Panc1 (cell line): Measurements from ENCODE around the gene NUDT2. TPM values are rescaled to one million over a fixed set of nuclear protein-coding genes. Genes with fewer than 3 reads are reported as not detected.

Experiments used
- ATAC-seq: fragments of 200-7000 bp; cut with Tn5 transposase; 2 replicates; pipeline ENCODE4 v1.9.1; 2020; ENCODE audit warnings: mild to moderate bottlenecking, moderate library complexity
- BruUV-seq: library from RNA; stranded (reverse); fragments of 400-500 nt; replicated peaks from 2 replicates; lab custom pipeline; 2021; lab: Mats Ljungman, UMichigan
- CTCF ChIA-PET: fragments of 300-600 bp; sonication (Branson Sonifier 250); formaldehyde crosslinking; loops from one replicate; lab custom pipeline; 2022; ENCODE audit warnings: antibody characterized with exemption; lab: Charles Lee
- POLR2A ChIA-PET: fragments of 300-600 bp; sonication (Branson Sonifier 250); formaldehyde crosslinking; loops from one replicate; lab custom pipeline; 2022; ENCODE audit warnings: antibody characterized with exemption; lab: Charles Lee
- DNase-seq: peaks from one replicate; pipeline ENCODE4 v3.0.0-alpha.2; 2010; ENCODE audit warnings: low read depth, low spot score
- H3K27ac ChIP-seq: 2 replicates; pipeline ENCODE4 v1.5.1; 2011; ENCODE audit warnings: mild to moderate bottlenecking, low read length, inconsistent platforms
- H3K27me3 ChIP-seq: fragments of 200-500 bp; sonication (Bioruptor generic); 2 replicates; pipeline ENCODE4 v1.6.0; 2014; ENCODE audit warnings: low read length, inconsistent platforms; ENCODE audit not compliant: control insufficient read depth, insufficient read depth
- H3K36me3 ChIP-seq: fragments of 200-500 bp; sonication (Bioruptor generic); 2 replicates; pipeline ENCODE4 v1.5.1; 2014; ENCODE audit warnings: inconsistent platforms, mild to moderate bottlenecking, low read length, moderate library complexity; ENCODE audit not compliant: control insufficient read depth, insufficient read depth
- H3K4me1 ChIP-seq: 2 replicates; pipeline ENCODE4 v1.5.1; 2011; ENCODE audit warnings: inconsistent platforms, mild to moderate bottlenecking, low read length, moderate library complexity; ENCODE audit not compliant: control insufficient read depth, insufficient read depth
- H3K4me3 ChIP-seq, 2 experiments: 2 replicates each; pipeline ENCODE4 v1.5.1; 2011 to 2012; ENCODE audit warnings: low read depth in 2 of 2, low read length in 2 of 2, mild to moderate bottlenecking in 2 of 2, inconsistent platforms in 1 of 2, moderate library complexity in 1 of 2
- H3K9me3 ChIP-seq: fragments of 200-500 bp; sonication (Bioruptor generic); 2 replicates; pipeline ENCODE4 v1.5.1; 2014; ENCODE audit warnings: low read depth, mild to moderate bottlenecking, inconsistent platforms, low read length, moderate library complexity; ENCODE audit not compliant: control insufficient read depth, insufficient read depth
- CTCF ChIP-seq: fragments of 450-650 bp; IDR thresholded peaks from 2 replicates; pipeline ENCODE4 v1.5.1; 2017; ENCODE audit warnings: mild to moderate bottlenecking
- POLR2AphosphoS5 ChIP-seq: IDR thresholded peaks from 2 replicates; pipeline ENCODE4 v1.6.1; 2012; ENCODE audit warnings: mild to moderate bottlenecking, low read depth, low read length, moderate library complexity
- REST ChIP-seq, 2 experiments: IDR thresholded peaks; 2 replicates each; pipeline ENCODE4 v1.6.1; 2011 to 2012; ENCODE audit warnings: low read depth in 2 of 2, control low read depth in 1 of 2, low read length in 1 of 2, mild to moderate bottlenecking in 1 of 2, moderate library complexity in 1 of 2; ENCODE audit not compliant: insufficient read depth in 1 of 2
- SIN3A ChIP-seq: IDR thresholded peaks from 2 replicates; pipeline ENCODE4 v1.6.1; 2012; ENCODE audit warnings: low read depth, mild to moderate bottlenecking, low read length, moderate library complexity, borderline replicate concordance; ENCODE audit not compliant: insufficient read depth
- TCF7L2 ChIP-seq: IDR thresholded peaks from 2 replicates; pipeline ENCODE4 v1.6.1; 2011; ENCODE audit warnings: mild to moderate bottlenecking, low read depth, low read length, inconsistent platforms
- in situ Hi-C: cut with HindIII; loops from 2 replicates; pipeline ENCODE4 v1.10.0; 2016; ENCODE audit warnings: low sequenced_read_pairs, low pct_unique_long_range_greater_than_20kb
- intact Hi-C: fragments of 100-400 bp; cut with micrococcal nuclease; formaldehyde crosslinking; loops from one replicate; pipeline ENCODE4 v1.10.0; 2022; ENCODE audit not compliant: unreplicated experiment
- total RNA-seq: library from RNA; stranded (reverse); gene quantifications from one replicate; pipeline ENCODE4 v1.2.1, GENCODE V29; 2021; ENCODE audit not compliant: unreplicated experiment

NUDT2 gene
- total RNA-seq, 1 experiment from 2014 or later = 36.2 TPM

- no peaks in the 10 kb centered on the region for H3K27me3 ChIP-seq
- BruUV-seq = no TSS peak
- intact Hi-C loops (loop anchor here (1.0 to 5.0 kb wide), 2 partner anchors 46 to 121 kb away; no protein-coding TSS in a partner anchor), in situ Hi-C loops (no loop called here)
- TF ChIP-seq REST (IDR thresholded peaks at IDR 0.05; ENCODE audit: insufficient read depth in 1 of 2, low read depth in 2 of 2, low read length in 1 of 2) = no peak
- no peak for TF ChIP-seq CTCF
- TF ChIP-seq SIN3A = no peak; the same call in 1 of the 2 replicates
- no peak for TF ChIP-seq TCF7L2
- TF ChIP-seq POLR2AphosphoS5 = no peak
- no peaks in the 10 kb centered on the region for H3K36me3 ChIP-seq
- no peaks in the 10 kb centered on the region for H3K9me3 ChIP-seq
- H3K4me1 ChIP-seq = peaks cover 21% of the 10 kb centered on the region
- ATAC-seq (no peak), DNase-seq (no peak)
- H3K27ac ChIP-seq = no peak overlapping the region
- ChIA-PET POLR2A (interaction anchor here (1.1 kb wide), 1 partner anchor 37 kb away, joined by 3 read pairs; no protein-coding TSS in a partner anchor), CTCF (interaction anchor here (0.6 to 1.8 kb wide), 4 partner anchors 47 to 304 kb away, joined by 5 to 9 read pairs (median 6); no protein-coding TSS in a partner anchor)
- no peak overlapping the region for H3K4me3 ChIP-seq
Observed at GRCh38 chr9:34378376-34379060, 49.1 kb downstream of the NUDT2 start.

GRCh38 chr9:34379334-34380033 is 50.1 kb downstream of the NUDT2 start:
- Histone ChIP-seq H3K9me3 (no peaks in the 10 kb centered on the region), H3K27me3 (no peaks in the 10 kb centered on the region), H3K4me3 (peak overlapping the region; percentile 53 to 72), H3K4me1 (peaks cover 21% of the 10 kb centered on the region), H3K36me3 (no peaks in the 10 kb centered on the region), H3K27ac (peak overlapping the region; percentile 51)
- in situ Hi-C loops = no loop called here
- peak; percentile 85 for DNase-seq
- peak; percentile 68 for ATAC-seq
- intact Hi-C loops = loop anchor here (1.0 to 5.0 kb wide), 2 partner anchors 47 to 122 kb away; no protein-coding TSS in a partner anchor
- POLR2A ChIA-PET = interaction anchor here (1.1 kb wide), 2 partner anchors 38 to 52 kb away, joined by 3 read pairs; no protein-coding TSS in a partner anchor
- CTCF ChIA-PET = interaction anchor here (0.5 to 1.8 kb wide), 7 partner anchors 24 to 224 kb away, joined by 3 to 9 read pairs (median 5); no protein-coding TSS in a partner anchor
- 0 out of 4 replicates have a peak, but pooled peaks of 1 of the 2 experiments have one; percentile 28 for TF ChIP-seq REST (IDR thresholded peaks at IDR 0.05; ENCODE audit: insufficient read depth in 1 of 2, low read depth in 2 of 2, low read length in 1 of 2)
- no peak for TF ChIP-seq CTCF
- TF ChIP-seq SIN3A = 0 out of 2 replicates have a peak, but pooled peaks have one; percentile 54
- no peak for TF ChIP-seq POLR2AphosphoS5
- TF ChIP-seq TCF7L2 = 0 out of 2 replicates have a peak, but pooled peaks have one; percentile 12
- no TSS peak for BruUV-seq
